ENCODE results near the gene TENM4. TPM values are rescaled to one million over a fixed set of nuclear protein-coding genes. Genes with fewer than 3 reads are reported as not detected.

TENM4 gene
- total RNA-seq, 1 donor from 2014 or later: 43.2 TPM

- no peaks in the 10 kb centered on the region for H3K9me3 Mint-ChIP-seq
- no peak overlapping the region for H3K4me3 Mint-ChIP-seq
- TF ChIP-seq, protein P1, sequence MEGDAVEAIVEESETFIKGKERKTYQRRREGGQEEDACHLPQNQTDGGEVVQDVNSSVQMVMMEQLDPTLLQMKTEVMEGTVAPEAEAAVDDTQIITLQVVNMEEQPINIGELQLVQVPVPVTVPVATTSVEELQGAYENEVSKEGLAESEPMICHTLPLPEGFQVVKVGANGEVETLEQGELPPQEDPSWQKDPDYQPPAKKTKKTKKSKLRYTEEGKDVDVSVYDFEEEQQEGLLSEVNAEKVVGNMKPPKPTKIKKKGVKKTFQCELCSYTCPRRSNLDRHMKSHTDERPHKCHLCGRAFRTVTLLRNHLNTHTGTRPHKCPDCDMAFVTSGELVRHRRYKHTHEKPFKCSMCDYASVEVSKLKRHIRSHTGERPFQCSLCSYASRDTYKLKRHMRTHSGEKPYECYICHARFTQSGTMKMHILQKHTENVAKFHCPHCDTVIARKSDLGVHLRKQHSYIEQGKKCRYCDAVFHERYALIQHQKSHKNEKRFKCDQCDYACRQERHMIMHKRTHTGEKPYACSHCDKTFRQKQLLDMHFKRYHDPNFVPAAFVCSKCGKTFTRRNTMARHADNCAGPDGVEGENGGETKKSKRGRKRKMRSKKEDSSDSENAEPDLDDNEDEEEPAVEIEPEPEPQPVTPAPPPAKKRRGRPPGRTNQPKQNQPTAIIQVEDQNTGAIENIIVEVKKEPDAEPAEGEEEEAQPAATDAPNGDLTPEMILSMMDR (conservative IDR thresholded peaks at IDR 0.05): no peak
- no peaks in the 10 kb centered on the region for H3K27me3 Mint-ChIP-seq (ENCODE audit: low read depth)
- H3K36me3 Mint-ChIP-seq (ENCODE audit: low read depth): peaks cover 5% of the 10 kb centered on the region
- H3K27ac Mint-ChIP-seq (ENCODE audit: unreplicated experiment): no peak overlapping the region
- DNase-seq (ENCODE audit: low read depth, low spot score): no peak
- H3K4me1 Mint-ChIP-seq: peaks cover 3% of the 10 kb centered on the region
Measured at GRCh38 chr11:78730267-78730824, 710.5 kb downstream of the TENM4 start.

- H3K9me3 Mint-ChIP-seq: no peaks in the 10 kb centered on the region
- H3K36me3 Mint-ChIP-seq (ENCODE audit: low read depth): peaks cover 9% of the 10 kb centered on the region
- peaks cover 3% of the 10 kb centered on the region for H3K4me1 Mint-ChIP-seq
- TF ChIP-seq, protein P1 (conservative IDR thresholded peaks at IDR 0.05): no peak
- DNase-seq (ENCODE audit: low read depth, low spot score): no peak
- no peak overlapping the region for H3K4me3 Mint-ChIP-seq
- H3K27ac Mint-ChIP-seq (ENCODE audit: unreplicated experiment): no peak overlapping the region
- H3K27me3 Mint-ChIP-seq (ENCODE audit: low read depth): no peaks in the 10 kb centered on the region
Measured at GRCh38 chr11:78727816-78728215, 713.0 kb downstream of the TENM4 start.

DNA sequence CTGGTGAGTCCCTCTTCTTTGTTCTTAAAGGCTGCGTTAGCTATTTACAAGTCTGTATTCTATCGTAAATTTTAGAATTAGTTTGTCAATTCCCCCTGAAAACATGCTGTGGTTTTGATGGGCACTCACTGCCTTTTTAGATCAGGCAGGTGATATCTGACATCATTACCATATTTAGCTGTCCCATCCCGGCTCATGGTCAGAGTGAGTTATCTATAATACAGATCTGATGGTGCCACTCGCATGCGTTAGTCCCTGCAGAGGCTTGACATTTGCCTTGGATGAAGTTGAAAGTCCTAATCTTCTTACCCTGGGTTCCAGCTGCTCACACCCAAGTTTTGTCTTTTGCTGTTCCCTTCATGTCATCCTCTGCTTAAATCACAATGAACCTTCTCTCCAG, 715.6 kb downstream of the TENM4 start:
- DNase-seq (ENCODE audit: low read depth, low spot score): no peak

GRCh38 chr11:78722786-78723185, 718.0 kb downstream of the TENM4 start:
- Mint-ChIP-seq H3K27ac (ENCODE audit: unreplicated experiment) (no peak overlapping the region), H3K4me3 (no peak overlapping the region), H3K4me1 (no peaks in the 10 kb centered on the region), H3K9me3 (no peaks in the 10 kb centered on the region), H3K36me3 (ENCODE audit: low read depth) (peaks cover 7% of the 10 kb centered on the region), H3K27me3 (ENCODE audit: low read depth) (no peaks in the 10 kb centered on the region)
- TF ChIP-seq, protein P1 (conservative IDR thresholded peaks at IDR 0.05): no peak
- no peak for DNase-seq (ENCODE audit: low read depth, low spot score)

More for the DNA sequence above, 715.6 kb downstream of the TENM4 start:
- Mint-ChIP-seq H3K27ac (ENCODE audit: unreplicated experiment) (peak overlapping the region; percentile 8), H3K27me3 (ENCODE audit: low read depth) (no peaks in the 10 kb centered on the region), H3K36me3 (ENCODE audit: low read depth) (peaks cover 9% of the 10 kb centered on the region), H3K4me1 (peaks cover 3% of the 10 kb centered on the region), H3K9me3 (no peaks in the 10 kb centered on the region), H3K4me3 (no peak overlapping the region)
- TF ChIP-seq, protein P1 (conservative IDR thresholded peaks at IDR 0.05): no peak

DNA sequence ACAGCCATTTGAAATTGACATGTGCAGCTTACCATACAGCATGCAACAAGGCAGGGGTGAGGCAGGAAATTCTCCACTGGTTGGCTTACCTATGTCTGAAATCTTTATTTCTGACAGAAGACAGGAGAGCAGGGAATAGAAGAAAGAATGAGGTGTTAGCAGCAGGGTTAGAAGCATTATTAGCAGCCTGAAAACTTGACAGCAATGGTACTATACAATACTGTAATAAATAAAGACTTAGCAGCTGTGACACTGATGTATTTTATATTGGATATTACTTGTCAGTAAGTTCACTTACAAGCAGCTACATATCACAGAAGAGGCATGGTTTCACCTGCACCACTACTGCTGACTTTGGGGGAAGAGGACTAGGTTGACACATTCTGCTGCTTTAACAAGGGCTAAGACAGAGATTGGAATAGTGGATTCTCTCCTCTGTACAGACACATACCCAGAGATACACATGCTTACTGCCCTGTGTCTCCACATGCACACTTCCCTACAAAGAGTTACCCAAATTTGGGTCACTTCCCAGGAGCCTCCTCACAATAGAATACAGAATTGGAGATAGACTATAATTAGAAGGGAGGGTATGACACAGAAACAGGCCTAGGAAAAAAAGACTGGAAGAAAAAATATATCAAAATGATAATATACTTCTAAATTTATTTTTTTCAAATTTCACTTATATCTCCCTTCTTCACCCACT, 720.4 kb downstream of the TENM4 start:
- Mint-ChIP-seq H3K4me3 (no peak overlapping the region), H3K9me3 (no peaks in the 10 kb centered on the region), H3K36me3 (ENCODE audit: low read depth) (peaks cover 4% of the 10 kb centered on the region), H3K27ac (ENCODE audit: unreplicated experiment) (no peak overlapping the region), H3K27me3 (ENCODE audit: low read depth) (no peaks in the 10 kb centered on the region), H3K4me1 (no peaks in the 10 kb centered on the region)
- DNase-seq (ENCODE audit: low read depth, low spot score): no peak
- TF ChIP-seq, protein P1 (conservative IDR thresholded peaks at IDR 0.05): no peak
